HG03354 (cell line): ENCODE data around the gene BCL2L11.
A peak's percentile ranks its signal among the peaks of the same experiment; 100 is the strongest.
"Not testable (repeated sequence)": the region's sequence is repeated elsewhere in the genome, so short reads cannot be mapped to it uniquely, and the experiment has no call there.

Source experiments
- ATAC-seq: cut with Tn5 transposase; IDR thresholded peaks from one replicate; pipeline ENCODE4 v1.9.1; 2021; ENCODE audit warnings: mild to moderate bottlenecking; ENCODE audit not compliant: unreplicated experiment, poor library complexity, severe bottlenecking

The BCL2L11 gene, protein sequence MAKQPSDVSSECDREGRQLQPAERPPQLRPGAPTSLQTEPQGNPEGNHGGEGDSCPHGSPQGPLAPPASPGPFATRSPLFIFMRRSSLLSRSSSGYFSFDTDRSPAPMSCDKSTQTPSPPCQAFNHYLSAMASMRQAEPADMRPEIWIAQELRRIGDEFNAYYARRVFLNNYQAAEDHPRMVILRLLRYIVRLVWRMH

DNA sequence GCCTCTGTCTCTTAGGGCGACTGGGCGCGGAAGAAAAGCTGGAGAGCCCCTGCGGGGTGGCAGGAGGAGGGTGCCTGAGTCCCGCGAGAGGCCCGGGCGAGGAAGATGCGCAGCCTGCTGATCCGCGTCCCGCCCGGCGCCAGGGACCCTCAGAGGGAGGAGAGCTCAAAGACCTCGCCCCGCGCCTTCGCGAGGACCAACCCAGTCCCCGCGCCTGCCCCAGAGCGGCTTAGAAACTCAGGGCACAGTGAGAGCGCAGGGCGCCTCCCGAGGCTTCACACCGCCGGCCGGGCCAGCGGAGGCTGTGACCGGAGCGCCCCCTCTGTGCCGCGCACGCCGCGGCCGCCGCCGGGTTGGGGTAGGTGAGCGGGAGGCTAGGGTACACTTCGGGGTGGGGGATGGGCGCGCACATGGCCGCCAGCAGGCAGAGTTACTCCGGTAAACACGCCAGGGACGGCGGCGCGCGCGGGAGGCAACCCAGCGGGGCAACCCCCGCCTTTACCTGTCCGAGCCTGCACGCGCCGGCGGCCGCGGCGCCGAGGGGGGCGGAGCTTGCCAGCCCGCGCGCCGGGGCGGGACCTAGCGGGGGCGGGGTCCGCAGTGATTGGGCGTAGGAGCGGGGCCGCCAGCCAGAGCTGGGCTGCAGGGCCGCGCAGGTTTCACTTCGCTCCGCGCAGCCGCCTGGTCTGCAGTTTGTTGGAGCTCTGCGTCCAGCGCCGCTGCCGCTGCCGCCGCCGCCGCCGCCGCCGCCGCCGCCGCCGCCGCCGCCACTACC is at the start of gene BCL2L11:
Gene BCL2L11 (plus strand): TSS at position 662 of the 775 bp plus-strand sequence. CDS start 2,832 bp downstream, outside the sequence.
- ATAC-seq: peak; percentile 62

DNA sequence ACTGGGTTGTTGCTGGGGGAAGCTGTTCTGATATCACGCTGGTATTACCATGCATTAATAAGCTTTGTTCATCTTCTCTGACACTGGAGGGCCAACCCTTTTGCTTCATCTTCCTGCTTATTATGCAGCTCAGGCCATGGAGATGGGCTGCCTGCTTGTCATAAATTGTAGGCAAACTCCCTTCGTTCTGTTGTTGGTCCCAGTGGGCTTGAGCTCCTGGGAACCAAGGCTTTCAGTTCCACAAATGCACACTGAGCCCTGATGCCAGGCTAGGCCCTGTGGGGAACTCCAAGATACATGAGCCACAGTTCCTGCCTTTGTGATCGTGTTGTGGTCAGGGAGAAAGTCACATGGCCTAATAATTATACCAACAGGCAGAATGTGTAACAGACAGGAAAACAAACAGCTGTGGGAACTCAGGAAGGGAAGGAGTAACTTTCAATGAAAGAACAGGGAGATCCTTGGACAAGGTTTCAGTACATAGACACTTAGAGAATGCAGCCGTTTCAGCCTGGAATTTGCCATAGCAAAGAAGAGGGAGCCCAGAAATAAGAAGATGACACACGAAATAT is 49.0 kb upstream of the BCL2L11 start:
- ATAC-seq: no peak

DNA sequence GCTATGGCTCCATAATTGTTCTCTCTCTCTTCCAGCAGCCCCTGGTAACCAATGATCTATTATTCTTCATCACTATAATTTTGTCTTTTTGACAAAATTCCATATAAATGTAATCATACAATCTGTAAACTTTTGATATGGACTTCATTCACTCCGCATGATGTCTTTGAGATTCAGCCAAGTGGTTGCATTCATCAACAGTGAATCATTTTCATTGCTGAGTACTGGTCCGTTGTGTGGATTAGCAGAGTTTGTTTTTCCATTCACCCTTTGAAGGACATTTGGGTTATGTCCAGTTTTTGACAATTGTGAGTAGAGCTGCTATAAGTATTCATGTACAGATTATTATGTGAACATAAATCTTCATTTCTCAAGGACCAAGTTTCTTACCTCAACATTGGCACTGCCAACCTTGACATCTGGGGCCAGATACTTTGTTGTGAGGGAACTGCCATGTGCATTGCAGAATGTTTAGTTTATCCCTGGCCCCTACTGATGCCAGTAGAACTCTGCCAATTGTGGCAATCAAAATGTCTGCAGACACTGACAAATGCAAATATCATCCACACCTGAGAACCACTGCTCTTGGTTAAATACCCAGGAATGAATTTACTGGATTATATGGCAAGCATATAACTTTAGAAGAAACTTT is 48.4 kb upstream of the BCL2L11 start:
- no peak for ATAC-seq

DNA sequence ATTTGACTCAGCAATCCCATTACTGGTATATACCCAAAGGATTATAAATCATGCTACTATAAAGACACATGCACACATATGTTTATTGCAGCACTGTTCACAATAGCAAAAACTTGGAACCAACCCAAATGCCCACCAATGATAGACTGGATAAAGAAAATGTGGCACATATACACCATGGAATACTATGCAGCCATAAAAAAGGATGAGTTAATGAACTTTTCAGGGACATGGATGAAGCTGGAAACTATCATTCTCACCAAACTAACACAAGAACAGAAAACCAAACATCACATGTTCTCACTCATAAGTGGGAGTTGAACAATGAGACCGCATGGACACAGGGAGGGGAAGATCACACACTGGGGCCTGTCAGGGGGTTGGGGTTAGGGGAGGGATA is 38.1 kb upstream of the BCL2L11 start:
- not testable (repeated sequence) for ATAC-seq

DNA sequence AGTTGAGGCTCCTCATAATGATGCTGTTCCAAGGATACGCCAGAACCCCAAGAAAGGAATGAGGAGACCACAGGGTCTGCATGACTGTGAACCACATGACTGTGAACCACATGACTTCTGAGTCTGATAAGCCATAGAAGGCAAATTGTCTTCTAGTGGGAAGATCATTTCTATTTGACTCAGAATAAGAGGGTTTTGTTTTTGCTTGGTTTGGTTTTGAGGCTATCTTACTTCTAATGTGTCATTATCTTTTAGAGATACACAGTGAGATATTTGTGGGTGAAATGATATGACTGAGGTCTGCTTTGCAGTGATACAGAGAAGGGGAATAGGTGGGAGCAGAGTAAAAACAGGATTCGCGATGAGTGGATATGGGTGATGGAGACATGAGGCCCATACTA is 28.9 kb upstream of the BCL2L11 start:
- no peak for ATAC-seq

DNA sequence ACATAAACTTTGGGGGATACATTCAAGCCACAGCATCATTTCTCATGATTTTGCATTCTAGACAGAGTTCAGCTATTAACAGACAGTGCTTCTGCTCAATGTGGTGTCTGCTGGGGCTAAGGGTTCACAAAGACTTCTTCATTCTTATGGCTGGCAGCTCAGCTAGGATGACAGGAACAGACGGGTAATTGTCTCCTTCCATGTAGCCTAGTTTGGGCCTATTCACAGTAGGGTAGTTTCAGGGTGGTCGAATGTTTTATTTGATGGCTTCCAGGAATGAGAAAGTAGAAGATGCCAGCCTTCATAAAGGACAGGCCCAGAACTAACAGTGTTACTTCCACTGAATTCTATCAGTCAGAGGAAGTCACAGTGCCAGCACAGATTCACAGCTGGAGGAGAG is 26.0 kb upstream of the BCL2L11 start:
- ATAC-seq: no peak

DNA sequence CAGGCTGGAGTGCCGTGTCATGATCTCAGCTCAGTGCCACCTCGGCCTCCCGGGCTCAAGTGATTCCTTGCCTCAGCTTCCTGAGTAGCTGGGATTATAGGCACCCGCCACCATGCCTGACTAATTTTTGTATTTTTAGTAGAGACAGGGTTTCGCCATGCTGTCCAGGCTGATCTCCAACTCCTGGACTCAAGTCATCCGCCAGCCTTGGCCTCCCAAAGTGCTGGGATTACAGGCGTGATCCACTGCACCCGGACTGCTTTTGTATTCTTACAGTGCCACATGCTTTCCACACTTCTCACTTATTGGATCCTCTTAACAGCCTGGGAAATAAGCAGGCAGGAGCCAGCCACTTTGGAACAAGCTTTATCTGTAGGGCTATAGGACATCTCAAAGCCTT is 25.3 kb upstream of the BCL2L11 start:
- no peak for ATAC-seq

DNA sequence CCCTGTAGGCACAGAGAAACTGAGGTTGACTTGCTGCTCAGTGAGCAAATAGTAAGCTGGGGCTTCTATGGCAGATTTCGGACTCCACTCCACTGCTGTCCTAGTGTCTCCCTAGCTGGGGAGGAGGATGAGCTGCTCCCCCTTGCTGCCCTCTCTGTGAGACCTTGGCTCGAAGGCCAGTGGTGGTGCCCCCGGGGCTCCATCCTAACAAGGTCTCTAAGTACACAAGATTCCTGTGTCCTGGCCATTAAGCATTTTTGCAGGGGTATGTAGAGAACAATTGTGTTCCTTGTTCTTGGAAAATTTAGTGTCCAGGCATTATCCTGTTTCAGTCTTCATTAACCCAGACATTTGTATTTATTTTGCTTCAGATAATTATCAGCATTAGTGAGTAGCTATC is 21.3 kb upstream of the BCL2L11 start:
- ATAC-seq: no peak

DNA sequence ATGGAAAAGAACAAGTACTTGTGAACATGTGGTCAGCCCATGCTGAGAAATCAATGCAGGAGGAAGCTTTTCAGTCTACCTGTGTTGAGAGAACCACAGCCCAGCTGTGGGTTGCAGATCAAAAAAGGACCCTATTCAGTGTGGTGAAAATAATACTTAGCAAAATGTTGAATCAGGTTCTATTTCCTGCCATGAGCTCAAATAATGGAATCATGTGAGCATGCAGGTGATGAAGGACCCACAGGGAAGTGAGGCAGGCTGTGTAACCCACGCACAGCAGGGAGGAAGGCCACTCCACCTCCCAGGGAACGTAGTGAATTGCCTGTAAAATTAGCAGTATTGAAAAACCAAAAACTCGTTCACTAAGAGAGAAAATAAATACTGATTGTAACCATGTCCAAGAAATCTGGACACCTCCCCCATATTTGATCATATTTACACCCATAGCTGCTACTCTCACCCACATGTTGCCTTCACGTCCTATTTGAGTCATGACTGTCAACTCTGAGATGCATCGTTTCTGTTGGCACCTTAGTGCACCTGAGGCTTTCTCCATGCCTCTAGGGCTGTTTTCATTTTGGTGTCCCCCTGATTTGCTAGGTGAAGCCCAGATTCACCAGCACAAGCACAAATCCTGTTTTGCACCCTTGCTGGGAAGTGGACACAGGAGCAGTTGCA is 20.5 kb upstream of the BCL2L11 start:
- ATAC-seq: peak; percentile 19

DNA sequence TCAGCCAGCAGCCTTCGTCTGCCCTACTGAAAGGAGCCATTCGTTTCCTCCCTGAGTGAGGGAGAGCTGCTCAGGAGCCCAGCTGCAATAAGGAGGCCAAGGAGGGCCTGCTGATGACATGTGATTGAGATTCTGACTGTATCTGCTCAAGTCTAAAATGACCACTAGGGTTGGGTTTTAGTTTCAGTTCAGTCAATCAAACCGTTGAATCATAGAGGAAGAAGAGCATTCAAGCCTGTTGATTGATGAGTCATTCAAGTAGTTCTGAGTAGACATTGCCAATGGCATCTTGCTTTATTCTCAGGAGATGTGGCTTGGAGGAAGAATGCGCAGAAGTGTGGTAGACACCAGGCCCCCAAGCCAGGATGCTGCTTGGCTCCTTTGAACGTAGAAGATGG is 19.9 kb upstream of the BCL2L11 start:
- ATAC-seq: peak; percentile 90

DNA sequence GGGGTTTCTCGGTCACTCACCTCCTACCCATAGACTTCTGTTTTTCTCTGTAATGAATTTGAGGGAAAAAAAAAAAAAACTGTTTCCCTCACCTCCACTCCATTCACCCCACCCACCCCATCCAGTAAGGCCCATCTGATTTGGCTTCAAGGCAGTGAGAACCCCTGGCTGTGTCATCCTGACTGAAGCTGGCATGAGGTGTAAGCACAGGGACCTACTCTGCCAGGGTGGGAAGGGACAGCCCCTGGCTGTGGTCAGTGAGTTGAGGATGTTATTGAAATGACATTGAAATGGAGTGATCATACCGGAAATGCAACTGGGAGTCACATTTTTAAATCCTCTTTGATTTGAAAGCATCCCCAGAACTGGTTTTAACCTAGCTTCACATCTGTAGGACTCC is 19.1 kb upstream of the BCL2L11 start:
- ATAC-seq: no peak

DNA sequence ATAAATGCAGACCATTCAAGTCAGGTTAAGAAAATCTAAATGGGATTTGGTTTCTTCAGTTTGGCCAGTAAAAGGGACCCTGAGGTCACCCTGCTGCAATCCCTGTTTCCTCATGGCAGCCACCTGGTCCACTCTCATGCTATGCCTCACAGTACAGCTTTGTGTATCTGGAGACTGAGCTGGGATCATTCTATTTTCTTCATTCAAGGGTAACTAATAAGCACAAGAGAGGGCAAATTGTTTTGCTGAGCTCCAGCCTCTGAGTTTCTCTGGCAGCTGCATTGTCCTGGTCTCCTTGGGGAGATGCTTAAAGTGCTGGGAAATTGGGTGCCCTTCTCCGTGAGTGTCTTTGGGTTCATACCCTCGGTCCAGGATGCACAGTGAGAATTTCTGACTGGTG is 18.5 kb upstream of the BCL2L11 start:
- ATAC-seq: no peak

DNA sequence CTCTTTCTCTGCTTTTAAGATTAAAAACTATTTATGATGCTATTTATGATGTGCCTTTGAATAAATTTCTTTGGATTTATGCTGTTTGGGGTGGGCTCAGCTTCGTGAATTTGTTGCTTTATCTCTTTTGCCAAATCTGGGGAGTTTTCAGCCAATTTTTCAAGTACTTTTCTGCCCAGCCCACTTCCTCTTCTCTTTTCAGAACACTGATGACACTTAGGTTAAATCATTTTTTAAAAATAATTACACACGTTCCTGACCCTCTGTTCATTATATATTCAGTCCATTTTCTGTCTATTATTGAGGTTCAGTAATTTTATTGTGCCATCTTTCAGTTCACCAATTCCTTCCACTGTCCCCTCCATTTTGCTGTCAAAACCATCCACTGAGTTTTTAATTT is 14.8 kb upstream of the BCL2L11 start:
- no peak for ATAC-seq

DNA sequence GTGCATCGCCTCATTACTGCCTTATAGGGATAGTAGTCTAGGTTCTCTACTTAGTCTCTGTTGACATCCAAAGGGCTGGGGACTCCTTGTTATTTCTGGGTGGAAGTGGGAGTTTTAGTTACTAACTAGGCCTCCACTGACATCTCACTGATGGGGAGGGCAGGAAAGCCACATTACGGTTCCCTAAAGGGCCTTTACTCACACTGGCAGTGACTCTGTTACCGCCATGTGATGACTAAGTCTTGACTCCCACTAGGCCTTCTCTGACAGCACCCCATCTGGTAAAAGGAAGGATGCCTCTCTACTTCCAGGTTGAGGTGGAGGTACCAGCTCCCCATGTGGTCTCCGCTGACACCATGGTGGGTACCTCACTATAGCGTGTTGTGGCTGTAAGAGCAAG is 14.0 kb upstream of the BCL2L11 start:
- ATAC-seq: no peak

DNA sequence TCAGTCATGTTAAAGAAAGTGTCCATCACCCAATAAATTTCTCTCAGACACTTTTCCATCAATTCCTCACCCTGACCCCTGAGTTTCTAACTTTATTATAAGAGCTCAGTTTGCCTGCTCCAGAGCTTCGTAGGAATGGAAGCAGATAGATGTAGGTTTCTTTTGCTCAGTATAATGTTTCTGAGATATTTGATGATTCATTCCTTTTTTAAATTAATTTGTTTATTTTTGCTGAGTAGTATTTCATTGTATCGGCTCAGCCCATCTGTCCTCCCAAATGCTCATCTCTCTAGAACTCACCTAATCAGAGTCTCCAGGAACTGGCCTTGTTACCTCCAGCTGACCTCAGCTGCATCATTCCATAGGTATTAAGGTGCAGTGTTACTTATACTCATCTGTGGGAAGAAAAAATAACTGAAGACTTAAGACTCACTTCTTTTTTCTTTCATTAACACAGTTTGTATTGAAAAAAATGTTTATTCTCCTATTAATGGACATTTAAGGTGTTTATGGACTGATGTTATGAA is 11.9 kb upstream of the BCL2L11 start:
- no peak for ATAC-seq

DNA sequence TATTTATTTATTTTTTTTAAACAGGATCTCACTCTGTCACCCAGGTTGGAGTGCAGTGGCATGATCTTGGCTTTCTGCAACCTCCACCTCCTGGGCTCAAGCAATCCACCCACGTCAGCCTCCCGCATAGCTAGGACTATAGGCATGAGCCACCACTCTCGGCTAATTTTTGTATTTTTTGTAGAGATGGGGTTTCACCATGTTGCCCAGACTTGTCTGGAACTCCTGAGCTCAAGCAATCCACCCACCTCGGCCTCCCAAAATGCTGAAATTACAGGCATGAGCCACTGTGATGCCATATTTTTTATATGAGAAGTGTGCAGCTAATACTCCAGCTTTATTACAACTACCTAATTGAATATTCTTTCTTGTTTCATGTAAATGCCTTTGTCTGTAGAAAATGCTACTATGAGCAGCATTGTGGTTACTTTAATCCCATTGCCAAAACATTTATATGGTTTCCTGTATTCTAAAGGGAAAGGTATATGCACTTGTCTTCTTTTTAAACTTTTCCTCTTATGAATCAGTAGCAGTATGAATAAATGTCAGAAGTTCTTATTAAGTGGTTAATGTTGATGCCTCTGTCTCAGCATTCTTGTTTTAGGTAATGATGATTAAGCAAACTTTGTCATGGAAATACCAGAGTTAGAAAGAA is 9.5 kb upstream of the BCL2L11 start:
- no peak for ATAC-seq

DNA sequence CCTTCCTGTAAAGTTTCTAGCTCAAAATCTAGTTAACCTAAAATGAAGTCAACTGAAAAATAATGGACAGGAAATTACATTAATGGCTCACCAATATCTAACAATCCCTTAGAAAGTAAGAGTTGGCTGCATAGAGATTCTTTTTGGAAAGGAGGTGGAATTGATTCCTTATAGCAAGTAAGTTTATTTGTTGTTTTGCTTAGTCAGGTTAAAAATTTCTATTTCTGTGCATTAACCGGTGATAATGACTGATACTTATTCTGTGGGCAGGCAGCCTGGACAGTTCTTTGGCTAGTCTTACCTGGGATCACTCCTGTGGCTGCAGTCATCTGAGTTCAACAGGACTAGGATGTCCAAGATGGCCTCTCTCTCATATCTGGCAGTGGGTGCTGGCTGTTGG is 6.9 kb upstream of the BCL2L11 start:
- ATAC-seq: no peak

DNA sequence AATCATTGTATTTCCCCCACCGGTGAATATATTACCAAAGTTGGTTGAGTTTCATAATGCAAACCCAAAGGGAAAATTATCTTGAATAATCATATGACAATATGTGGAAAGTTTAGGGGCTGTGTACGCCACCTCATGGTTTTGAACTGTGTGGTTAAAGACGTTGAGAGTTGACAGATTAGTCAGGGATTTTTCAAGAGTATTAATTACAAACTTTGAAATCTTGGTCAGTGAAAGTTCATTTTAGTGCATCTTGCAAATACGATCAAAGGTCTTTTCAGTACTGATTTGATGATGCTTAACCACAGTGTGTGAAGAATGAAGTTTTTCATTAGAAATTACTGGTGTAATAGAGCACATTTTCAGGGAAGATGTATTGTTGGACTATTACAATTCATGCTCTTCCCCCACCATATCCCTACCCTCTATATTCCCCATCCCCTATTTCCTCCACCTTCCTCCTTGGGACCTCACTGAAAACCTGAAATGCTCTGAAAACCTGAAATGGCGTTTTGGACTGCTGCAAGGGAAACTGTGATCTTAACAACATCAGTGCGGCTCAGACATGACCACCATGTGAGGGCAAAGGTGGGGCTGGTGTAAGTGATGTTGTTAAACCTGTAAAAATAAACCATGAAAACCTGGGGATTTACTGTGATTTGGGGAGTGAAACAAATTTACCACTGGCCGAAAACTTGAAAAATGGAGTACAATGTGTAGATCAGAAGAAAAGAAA is 4.5 kb upstream of the BCL2L11 start:
- ATAC-seq: no peak
